Kidney (tissue), 14 donors: ENCODE results near the gene RHBDD3. TPM values are rescaled to one million over a fixed set of nuclear protein-coding genes. Genes with fewer than 3 reads are reported as not detected.
A peak's percentile ranks its signal among the peaks of the same experiment; 100 is the strongest.

ENCODE experiments used
- DNase-seq, 5 donors: peaks; one replicate each; pipeline ENCODE4 v3.0.0-alpha.2; 2013 to 2020
- FAIRE-seq: peaks from 2 replicates; lab custom pipeline; 2012; peaks lifted over from hg19 to GRCh38; lab: Jason Lieb, UNC
- H3K27ac ChIP-seq, 2 donors: one replicate each; pipeline ENCODE4 v1.7.0; 2013; ENCODE audit warnings: low read depth in 2 of 2, low read length in 2 of 2, inconsistent platforms in 1 of 2
- H3K27me3 ChIP-seq: one replicate; pipeline ENCODE4 v1.7.1; 2013; ENCODE audit warnings: low read length, inconsistent platforms; ENCODE audit not compliant: control insufficient read depth, insufficient read depth
- H3K36me3 ChIP-seq, 3 donors: one replicate each; pipeline versions ENCODE4 v1.7.0 to v1.7.1; 2013; ENCODE audit warnings: low read length in 3 of 3, control low read depth in 1 of 3, inconsistent platforms in 1 of 3; ENCODE audit not compliant: insufficient read depth in 3 of 3, control insufficient read depth in 2 of 3
- H3K4me1 ChIP-seq, 3 donors: one replicate each; pipeline versions ENCODE4 v1.7.0 to v1.7.1; 2013; ENCODE audit warnings: low read length in 3 of 3, inconsistent platforms in 1 of 3, low read depth in 1 of 3; ENCODE audit not compliant: control insufficient read depth in 2 of 3, insufficient read depth in 2 of 3
- H3K4me3 ChIP-seq, 3 donors: one replicate each; pipeline versions ENCODE4 v1.7.0 to v1.8.1; 2013; ENCODE audit warnings: low read length in 3 of 3, control low read depth in 1 of 3, inconsistent platforms in 1 of 3
- H3K9ac ChIP-seq, 3 donors: one replicate each; pipeline versions ENCODE4 v1.7.0 to v1.7.1; 2013; ENCODE audit warnings: low read length in 3 of 3, control low read depth in 1 of 3, inconsistent platforms in 1 of 3
- H3K9me3 ChIP-seq, 3 donors: one replicate each; pipeline versions ENCODE4 v1.7.0 to v1.7.1; 2013; ENCODE audit warnings: low read length in 3 of 3, control low read depth in 1 of 3, inconsistent platforms in 1 of 3; ENCODE audit not compliant: control insufficient read depth in 2 of 3, insufficient read depth in 1 of 3
- CTCF ChIP-seq: IDR thresholded peaks from 3 replicates; pipeline ENCODE4 v1.5.1; 2012; ENCODE audit warnings: mild to moderate bottlenecking, moderate library complexity, borderline replicate concordance; ENCODE audit not compliant: insufficient read depth; ENCODE audit errors: extremely low read depth
- intact Hi-C: fragments of 100-400 bp; cut with DNase I; formaldehyde crosslinking; loops from one replicate; pipeline ENCODE4 v1.11.1; 2022
- polyA plus RNA-seq: library from polyadenylated mRNA; stranded (reverse); fragments of 350-450 nt; fragmentation: Illumina TruSeq; extraction: RNeasy Lipid Tissue Mini Kit (QIAGEN cat#74804); gene quantifications from one replicate; pipeline ENCODE4 v1.2.3, GENCODE V29; 2014; ENCODE audit warnings: low read depth, low replicate concordance; ENCODE audit not compliant: insufficient read depth
- total RNA-seq: library from RNA; stranded (reverse); fragmentation: NEBNext Ultra II Directional; extraction: Animal tissue kit (Norgen Biotek cat#: 25700); gene quantifications from one replicate; pipeline ENCODE4 v1.2.1, GENCODE V29; 2021
- donor health status: control.
- donor health status: control.
- donor health status: control.
- donor health status: control.
- donor health status: control.
- donor health status: DM: yes; HTN: yes; CAD: no.
- donor health status: Normal renal cell carcinoma (clear cell type).

The RHBDD3 gene
- total and polyA plus RNA-seq, 2 donors from 2014 or later: 19.2 to 26.3 TPM

GRCh38 chr22:29306835-29307595 lies 39.2 kb upstream of the RHBDD3 start:
- peaks cover 0 to 45% (median 15%) of the 10 kb centered on the region in 3 donors for H3K4me1 ChIP-seq
- peak overlapping the region; percentile 38 to 75 (median 69) for H3K9ac ChIP-seq
- intact Hi-C loops: no loop called here
- no peak for TF ChIP-seq CTCF
- H3K27ac ChIP-seq: peak overlapping the region; percentile 53 to 71
- H3K36me3 ChIP-seq: no peaks in the 10 kb centered on the region
- H3K27me3 ChIP-seq: no peaks in the 10 kb centered on the region
- H3K9me3 ChIP-seq: no peaks in the 10 kb centered on the region
- peak overlapping the region; percentile 47 to 74 (median 72) for H3K4me3 ChIP-seq
- FAIRE-seq (no peak), DNase-seq (peak; percentile 68 to 95 (median 86))

GRCh38 chr22:29306175-29306834 lies 38.5 kb upstream of the RHBDD3 start, which contains the start of gene GAS2L1:
TSS of gene GAS2L1 (plus strand) at chr22:29306650. CDS start at chr22:29308106, 1,456 bp downstream.
- FAIRE-seq: no peak
- intact Hi-C loops: no loop called here

GRCh38 chr22:29305836-29306174 lies 38.0 kb upstream of the RHBDD3 start:
- Histone ChIP-seq H3K27me3 (no peaks in the 10 kb centered on the region), H3K27ac (peak overlapping the region in 1 of 2 donors; percentile 71), H3K9me3 (no peaks in the 10 kb centered on the region), H3K4me1 (peaks cover 0 to 43% (median 15%) of the 10 kb centered on the region in 3 donors), H3K9ac (no peak overlapping the region), H3K36me3 (peaks cover 0 to 2% (median under 1%) of the 10 kb centered on the region in 3 donors), H3K4me3 (peak overlapping the region in 2 of 3 donors; percentile 30 to 72)
- FAIRE-seq (no peak), DNase-seq (no peak)
- TF ChIP-seq CTCF: no peak
- intact Hi-C loops: no loop called here

More at GRCh38 chr22:29306175-29306834, 38.5 kb upstream of the RHBDD3 start, which contains the start of gene GAS2L1:
- peak; percentile 63 for TF ChIP-seq CTCF
- Histone ChIP-seq H3K27ac (peak within 1 kb of the TSS; percentile 53 to 71), H3K9me3 (no peaks in the 10 kb centered on the region), H3K9ac (peak within 1 kb of the TSS; percentile 38 to 75 (median 69)), H3K27me3 (no peaks in the 10 kb centered on the region), H3K4me3 (peak within 1 kb of the TSS; percentile 59 to 80 (median 72)), H3K4me1 (peaks cover 0 to 45% (median 15%) of the 10 kb centered on the region in 3 donors), H3K36me3 (no peaks in the 10 kb centered on the region)
- peak; percentile 85 to 94 (median 90) for DNase-seq
